Natural killer cell (primary cell): ENCODE measurements around the gene TMEM51. TPM values are rescaled to one million over a fixed set of nuclear protein-coding genes. Genes with fewer than 3 reads are reported as not detected.

Source experiments
- ATAC-seq, 3 donors: fragments of 150-1000 bp in 2 of 3; fragments of 200-7000 bp in 1 of 3; cut with Tn5 transposase; 1 replicate in 1 of 3; 2 replicates in 2 of 3; pipeline ENCODE4 v1.10.0; 2021; ENCODE audit warnings: mild to moderate bottlenecking in 2 of 3, moderate library complexity in 2 of 3
- DNase-seq, 2 donors: peaks; one replicate each; pipeline versions ENCODE4 v3.0.0 to v3.0.0-alpha.2; 2013 to 2021; ENCODE audit warnings: mixed read lengths in 1 of 2
- H3K27ac ChIP-seq: one replicate; pipeline ENCODE4 v1.5.1; 2013; ENCODE audit warnings: mild to moderate bottlenecking, low read length
- H3K27me3 ChIP-seq: one replicate; pipeline ENCODE4 v1.6.1; 2013; ENCODE audit warnings: low read length; ENCODE audit not compliant: control insufficient read depth, insufficient read depth
- H3K36me3 ChIP-seq: one replicate; pipeline ENCODE4 v1.6.1; 2013; ENCODE audit warnings: low read length; ENCODE audit not compliant: control insufficient read depth, insufficient read depth
- H3K4me1 ChIP-seq: one replicate; pipeline ENCODE4 v1.6.1; 2013; ENCODE audit warnings: low read length; ENCODE audit not compliant: control insufficient read depth, insufficient read depth
- H3K4me3 ChIP-seq: one replicate; pipeline ENCODE4 v1.5.1; 2013; ENCODE audit warnings: low read length
- H3K9me3 ChIP-seq: one replicate; pipeline ENCODE4 v1.6.1; 2013; ENCODE audit warnings: low read length; ENCODE audit not compliant: control insufficient read depth, insufficient read depth
- H3K27ac Mint-ChIP-seq, 2 donors: one replicate each; pipeline ENCODE4 v1.8.0; 2022; ENCODE audit warnings: mild to moderate bottlenecking in 2 of 2, mixed read lengths in 2 of 2, moderate library complexity in 1 of 2
- H3K27me3 Mint-ChIP-seq, 2 donors: one replicate each; pipeline ENCODE4 v1.8.0; 2022; ENCODE audit warnings: low read depth in 2 of 2, mixed read lengths in 2 of 2
- H3K36me3 Mint-ChIP-seq: one replicate; pipeline ENCODE4 v1.8.0; 2022; ENCODE audit warnings: mixed read lengths
- H3K4me1 Mint-ChIP-seq, 2 donors: one replicate each; pipeline ENCODE4 v1.8.0; 2022; ENCODE audit warnings: mixed read lengths in 2 of 2
- H3K4me3 Mint-ChIP-seq: one replicate; pipeline ENCODE4 v1.8.0; 2022; ENCODE audit warnings: mild to moderate bottlenecking, moderate library complexity, mixed read lengths
- H3K9me3 Mint-ChIP-seq, 2 donors: one replicate each; pipeline ENCODE4 v1.8.0; 2022; ENCODE audit warnings: mixed read lengths in 2 of 2
- WGBS: methylation state at CpG from one replicate; pipeline ENCODE4 v1.1.7; 2013; ENCODE audit warnings: missing lambda C conversion rate; ENCODE audit not compliant: insufficient coverage; 5-methylcytosine and 5-hydroxymethylcytosine counted together
- intact Hi-C: fragments of 100-400 bp; cut with micrococcal nuclease; formaldehyde crosslinking; loops from one replicate; pipeline ENCODE4 v1.14.2; 2022
- total RNA-seq, 4 donors: library from RNA; stranded (reverse); fragments of 120-200 nt in 1 of 4; gene quantifications; one replicate each; pipeline versions ENCODE4 v1.2.3 to v1.2.4, GENCODE V29; 2013 to 2022
- TF ChIP-seq, protein P1 (sequence below): fragments of 200-600 bp; IDR thresholded peaks from one replicate; pipeline ENCODE4 v1.8.0; 2022; ENCODE audit warnings: antibody characterized with exemption

Gene TMEM51
- total RNA-seq, 3 donors from 2014 or later (not counting 1 experiment from before 2014, with no cell fraction given), result not detected

DNA sequence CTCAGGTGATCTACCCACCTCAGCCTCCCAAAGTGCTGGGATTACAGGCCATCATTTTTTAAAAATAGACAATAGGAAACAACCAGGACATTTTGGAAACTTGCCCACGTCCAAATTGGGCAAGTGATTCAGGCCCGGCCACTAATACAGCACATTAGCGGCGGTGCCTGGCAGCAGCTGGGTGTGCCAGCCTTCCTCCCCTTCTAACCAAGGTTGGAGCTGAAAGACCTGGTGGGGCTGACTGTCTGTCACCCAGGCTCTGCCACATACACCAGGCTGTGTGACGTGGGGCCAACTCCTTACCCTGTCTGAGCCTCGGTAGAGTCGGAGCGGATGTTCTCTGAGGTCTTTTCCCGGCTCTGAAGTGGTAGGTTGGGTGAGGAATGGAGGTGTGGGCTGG, 29.6 kb upstream of the TMEM51 start:
- Mint-ChIP-seq H3K27me3 (no peaks in the 10 kb centered on the region), H3K4me3 (no peak overlapping the region), H3K27ac (no peak overlapping the region), H3K4me1 (no peaks in the 10 kb centered on the region), H3K9me3 (no peaks in the 10 kb centered on the region), H3K36me3 (no peaks in the 10 kb centered on the region)
- DNase-seq, result no peak
- no peak for ATAC-seq
- Histone ChIP-seq H3K27me3 (no peaks in the 10 kb centered on the region), H3K27ac (no peak overlapping the region), H3K4me3 (no peak overlapping the region), H3K36me3 (no peaks in the 10 kb centered on the region), H3K9me3 (no peaks in the 10 kb centered on the region), H3K4me1 (no peaks in the 10 kb centered on the region)
- intact Hi-C loops, result no loop called here
- TF ChIP-seq, protein P1, sequence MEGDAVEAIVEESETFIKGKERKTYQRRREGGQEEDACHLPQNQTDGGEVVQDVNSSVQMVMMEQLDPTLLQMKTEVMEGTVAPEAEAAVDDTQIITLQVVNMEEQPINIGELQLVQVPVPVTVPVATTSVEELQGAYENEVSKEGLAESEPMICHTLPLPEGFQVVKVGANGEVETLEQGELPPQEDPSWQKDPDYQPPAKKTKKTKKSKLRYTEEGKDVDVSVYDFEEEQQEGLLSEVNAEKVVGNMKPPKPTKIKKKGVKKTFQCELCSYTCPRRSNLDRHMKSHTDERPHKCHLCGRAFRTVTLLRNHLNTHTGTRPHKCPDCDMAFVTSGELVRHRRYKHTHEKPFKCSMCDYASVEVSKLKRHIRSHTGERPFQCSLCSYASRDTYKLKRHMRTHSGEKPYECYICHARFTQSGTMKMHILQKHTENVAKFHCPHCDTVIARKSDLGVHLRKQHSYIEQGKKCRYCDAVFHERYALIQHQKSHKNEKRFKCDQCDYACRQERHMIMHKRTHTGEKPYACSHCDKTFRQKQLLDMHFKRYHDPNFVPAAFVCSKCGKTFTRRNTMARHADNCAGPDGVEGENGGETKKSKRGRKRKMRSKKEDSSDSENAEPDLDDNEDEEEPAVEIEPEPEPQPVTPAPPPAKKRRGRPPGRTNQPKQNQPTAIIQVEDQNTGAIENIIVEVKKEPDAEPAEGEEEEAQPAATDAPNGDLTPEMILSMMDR, result no peak
- WGBS, result 93% methylated on average over 8 of the region's 9 CpGs

DNA sequence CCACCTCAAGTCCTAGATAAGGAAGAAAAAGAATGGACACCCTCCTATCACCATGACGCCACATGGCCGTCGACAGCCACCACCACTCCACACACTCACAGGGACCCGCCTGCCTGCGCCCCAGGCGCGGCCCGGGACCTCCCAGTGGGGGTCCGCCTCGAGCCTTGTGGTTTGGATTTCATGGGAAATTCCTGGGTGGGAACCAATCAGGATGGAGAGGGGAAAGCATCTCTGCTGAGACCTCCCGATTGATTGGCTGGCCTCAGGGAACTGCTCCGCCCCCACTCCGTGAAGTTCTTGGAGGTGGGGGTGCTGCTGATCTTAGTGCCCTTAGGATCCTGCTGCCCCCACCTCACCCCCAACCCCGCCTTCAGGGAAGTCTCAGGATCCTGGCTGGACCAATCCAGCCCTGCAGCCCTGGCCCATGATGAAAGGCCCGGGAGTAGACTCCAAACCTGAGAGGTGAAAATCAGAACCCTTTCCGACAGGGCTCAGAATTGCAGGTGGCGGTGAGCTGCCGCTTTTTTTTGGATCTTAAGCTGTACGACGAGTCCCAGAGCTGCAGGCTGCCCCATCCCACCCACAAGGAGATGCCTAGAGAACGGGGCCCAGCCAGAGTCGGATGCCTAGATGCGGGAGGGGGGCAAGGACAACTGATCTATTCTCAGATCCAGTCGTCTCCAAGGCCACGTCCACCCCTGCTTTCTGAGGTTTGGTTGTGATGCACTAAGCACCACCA, 29.0 kb upstream of the TMEM51 start:
- intact Hi-C loops, result no loop called here
- no peaks in the 10 kb centered on the region for H3K27me3 Mint-ChIP-seq
- H3K9me3 Mint-ChIP-seq, result no peaks in the 10 kb centered on the region
- Histone ChIP-seq H3K4me1 (no peaks in the 10 kb centered on the region), H3K27me3 (no peaks in the 10 kb centered on the region), H3K9me3 (no peaks in the 10 kb centered on the region), H3K36me3 (no peaks in the 10 kb centered on the region), H3K4me3 (no peak overlapping the region), H3K27ac (no peak overlapping the region)
- no peak overlapping the region for H3K27ac Mint-ChIP-seq
- H3K4me3 Mint-ChIP-seq, result no peak overlapping the region
- DNase-seq (no peak), ATAC-seq (no peak)
- H3K4me1 Mint-ChIP-seq, result no peaks in the 10 kb centered on the region
- TF ChIP-seq, protein P1, result no peak
- H3K36me3 Mint-ChIP-seq, result no peaks in the 10 kb centered on the region
- WGBS, result 88% methylated on average over 21 of the region's 25 CpGs

DNA sequence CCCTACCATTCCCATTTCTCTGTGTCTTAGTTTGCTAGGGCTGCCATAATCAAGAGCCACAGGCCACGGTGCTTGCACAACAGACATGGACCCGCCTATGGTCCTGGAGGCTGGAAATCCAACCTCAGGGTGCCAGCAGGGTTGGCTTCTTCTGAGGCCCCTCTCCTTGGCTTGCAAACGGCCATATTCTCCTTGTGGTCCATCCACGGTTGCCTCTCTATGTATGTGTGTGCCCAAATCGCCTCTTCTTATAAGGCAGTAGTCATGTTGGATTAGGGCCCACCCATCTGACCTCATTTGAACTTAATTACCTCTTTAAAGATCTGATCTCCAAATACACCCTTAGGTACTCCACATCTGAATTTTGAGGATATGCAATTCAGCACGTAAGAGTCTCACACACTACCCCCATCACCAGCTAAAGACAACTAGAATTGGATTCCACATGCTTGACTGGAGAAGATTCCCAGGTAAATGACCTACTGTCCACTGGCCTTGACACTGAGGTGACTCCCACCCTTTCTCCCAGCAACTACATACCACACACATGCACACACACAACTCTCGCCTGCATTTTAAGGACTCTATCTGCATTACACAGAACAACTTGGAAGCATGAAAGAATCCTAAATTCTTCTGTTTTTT, 28.3 kb upstream of the TMEM51 start:
- WGBS, result 83% methylated on average over 7 of the region's 7 CpGs
- Mint-ChIP-seq H3K9me3 (no peaks in the 10 kb centered on the region), H3K27me3 (no peaks in the 10 kb centered on the region), H3K4me3 (no peak overlapping the region), H3K4me1 (no peaks in the 10 kb centered on the region), H3K27ac (no peak overlapping the region), H3K36me3 (no peaks in the 10 kb centered on the region)
- intact Hi-C loops, result no loop called here
- no peaks in the 10 kb centered on the region for H3K27me3 ChIP-seq
- DNase-seq (no peak), ATAC-seq (no peak)
- no peaks in the 10 kb centered on the region for H3K36me3 ChIP-seq
- no peak overlapping the region for H3K27ac ChIP-seq
- TF ChIP-seq, protein P1, result no peak
- no peaks in the 10 kb centered on the region for H3K4me1 ChIP-seq
- no peak overlapping the region for H3K4me3 ChIP-seq
- H3K9me3 ChIP-seq, result no peaks in the 10 kb centered on the region
